WI38 (cell line): ENCODE measurements around the gene SLC35F2.
"Not testable (repeated sequence)": the region's sequence is repeated elsewhere in the genome, so short reads cannot be mapped to it uniquely, and the experiment has no call there.

Experiments
- H3K4me3 ChIP-seq: 2 replicates; pipeline ENCODE4 v1.5.1; 2011; ENCODE audit warnings: low read depth, mild to moderate bottlenecking, control low read depth, low read length
- TF ChIP-seq, protein P1 (sequence below): IDR thresholded peaks from 2 replicates; pipeline ENCODE4 v1.5.1; 2012; ENCODE audit warnings: low read depth, mild to moderate bottlenecking, control low read depth, low read length

The SLC35F2 gene

DNA sequence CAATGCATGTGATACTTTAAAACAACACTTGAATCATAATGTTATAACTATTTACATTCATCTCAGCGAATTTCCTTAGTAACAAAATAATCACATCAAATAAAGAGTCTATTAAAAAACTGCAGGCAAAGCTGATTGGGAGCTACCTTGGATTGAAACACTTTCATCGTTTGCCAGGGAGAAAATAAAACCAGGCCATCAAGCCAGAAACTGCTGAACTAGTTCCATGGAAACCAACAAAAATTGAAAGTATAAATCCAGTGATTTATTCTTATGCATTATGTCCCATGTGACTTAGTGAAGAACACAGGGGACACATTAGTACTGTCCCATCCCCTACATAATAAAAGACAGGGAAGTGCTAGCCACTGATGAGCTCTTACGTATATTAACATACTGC is 21.7 kb downstream of the SLC35F2 start:
- TF ChIP-seq, protein P1, sequence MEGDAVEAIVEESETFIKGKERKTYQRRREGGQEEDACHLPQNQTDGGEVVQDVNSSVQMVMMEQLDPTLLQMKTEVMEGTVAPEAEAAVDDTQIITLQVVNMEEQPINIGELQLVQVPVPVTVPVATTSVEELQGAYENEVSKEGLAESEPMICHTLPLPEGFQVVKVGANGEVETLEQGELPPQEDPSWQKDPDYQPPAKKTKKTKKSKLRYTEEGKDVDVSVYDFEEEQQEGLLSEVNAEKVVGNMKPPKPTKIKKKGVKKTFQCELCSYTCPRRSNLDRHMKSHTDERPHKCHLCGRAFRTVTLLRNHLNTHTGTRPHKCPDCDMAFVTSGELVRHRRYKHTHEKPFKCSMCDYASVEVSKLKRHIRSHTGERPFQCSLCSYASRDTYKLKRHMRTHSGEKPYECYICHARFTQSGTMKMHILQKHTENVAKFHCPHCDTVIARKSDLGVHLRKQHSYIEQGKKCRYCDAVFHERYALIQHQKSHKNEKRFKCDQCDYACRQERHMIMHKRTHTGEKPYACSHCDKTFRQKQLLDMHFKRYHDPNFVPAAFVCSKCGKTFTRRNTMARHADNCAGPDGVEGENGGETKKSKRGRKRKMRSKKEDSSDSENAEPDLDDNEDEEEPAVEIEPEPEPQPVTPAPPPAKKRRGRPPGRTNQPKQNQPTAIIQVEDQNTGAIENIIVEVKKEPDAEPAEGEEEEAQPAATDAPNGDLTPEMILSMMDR: no peak

DNA sequence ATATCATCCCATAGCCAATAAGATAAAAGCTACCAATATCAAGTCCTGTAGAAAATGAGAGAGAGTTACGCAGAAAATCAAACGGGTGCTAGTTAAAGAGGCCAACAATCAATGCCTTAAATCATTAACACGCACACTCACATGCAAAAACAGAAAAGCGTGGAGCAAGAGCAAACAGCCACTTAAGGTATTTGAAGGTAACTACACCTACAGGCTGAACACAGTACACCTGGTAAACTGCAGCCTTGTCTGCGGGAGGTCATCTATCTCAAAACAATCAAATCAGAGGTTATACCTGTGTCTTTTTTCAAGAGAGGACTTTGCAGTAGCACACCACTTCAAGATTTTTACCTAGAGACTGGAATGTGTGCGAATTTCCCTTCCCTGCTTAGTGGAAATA is 23.6 kb downstream of the SLC35F2 start:
- TF ChIP-seq, protein P1: no peak
- H3K4me3 ChIP-seq: no peak overlapping the region

More for the DNA sequence above, 21.7 kb downstream of the SLC35F2 start:
- no peak overlapping the region for H3K4me3 ChIP-seq

DNA sequence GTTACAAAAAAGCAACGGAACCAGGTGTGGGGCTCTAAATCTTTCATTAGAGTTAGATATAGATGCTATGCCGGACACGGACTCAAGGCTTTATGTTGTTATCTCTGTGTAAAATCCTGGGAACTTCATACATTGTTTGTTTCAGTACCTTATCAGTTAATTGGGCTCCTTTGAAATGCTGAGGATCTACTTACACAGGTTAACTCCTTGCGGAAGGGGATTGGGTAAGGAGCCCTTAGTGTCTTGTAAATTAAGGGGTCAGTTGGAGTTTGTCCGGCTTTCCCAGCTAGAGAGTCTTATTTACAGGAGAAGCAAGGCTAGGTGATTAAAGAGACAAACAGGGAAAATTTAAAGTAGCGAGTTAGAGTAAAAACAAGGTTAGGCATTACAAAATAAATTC is 24.7 kb downstream of the SLC35F2 start:
- not testable (repeated sequence) for H3K4me3 ChIP-seq

DNA sequence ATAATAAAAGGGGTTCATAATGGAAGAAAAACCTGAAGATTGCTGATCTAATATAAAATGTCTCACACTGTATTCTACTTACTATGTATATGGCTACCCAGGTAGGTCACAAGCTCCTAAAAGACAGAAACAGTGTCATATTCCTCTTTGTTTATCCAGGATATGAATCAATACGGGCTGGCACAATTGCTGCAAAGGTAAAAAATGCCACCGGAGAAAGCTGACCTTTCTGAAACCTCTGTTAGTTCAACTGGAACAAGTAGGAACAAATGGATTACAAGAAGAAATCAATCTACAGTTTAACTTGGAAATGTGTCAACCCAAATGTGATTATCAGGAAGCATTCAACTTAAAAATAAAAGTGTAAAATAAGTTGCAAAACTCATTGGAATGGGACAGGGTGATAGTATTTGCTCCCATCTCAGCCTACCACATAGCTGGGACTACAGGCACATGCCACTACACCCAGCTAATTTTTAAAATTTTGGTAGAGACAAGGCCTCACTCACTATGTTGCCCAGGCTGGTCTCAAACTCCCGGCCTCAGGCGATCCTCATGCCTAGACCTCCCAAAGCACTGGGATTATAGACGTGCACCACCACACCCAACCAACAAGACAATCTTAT is 27.6 kb downstream of the SLC35F2 start:
- TF ChIP-seq, protein P1: no peak
- no peak overlapping the region for H3K4me3 ChIP-seq

DNA sequence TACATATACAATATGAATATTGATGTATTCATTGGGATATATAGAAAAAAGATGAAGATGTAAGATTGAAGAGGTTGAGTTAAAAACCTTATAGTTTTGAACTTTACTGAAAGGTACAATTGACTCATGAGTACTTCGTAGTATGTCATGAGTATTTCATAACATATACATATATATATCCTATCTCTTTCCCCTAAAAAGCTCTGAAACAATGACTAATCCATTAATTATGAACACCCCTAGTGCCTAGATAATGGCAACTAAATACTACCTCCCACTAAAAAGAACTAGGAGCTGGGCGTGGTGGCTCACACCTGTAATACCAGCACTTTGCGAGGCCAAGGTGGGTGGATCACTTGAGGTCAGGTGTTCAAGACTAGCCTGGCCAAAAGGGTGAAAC is 31.5 kb downstream of the SLC35F2 start:
- no peak overlapping the region for H3K4me3 ChIP-seq
- TF ChIP-seq, protein P1: no peak

DNA sequence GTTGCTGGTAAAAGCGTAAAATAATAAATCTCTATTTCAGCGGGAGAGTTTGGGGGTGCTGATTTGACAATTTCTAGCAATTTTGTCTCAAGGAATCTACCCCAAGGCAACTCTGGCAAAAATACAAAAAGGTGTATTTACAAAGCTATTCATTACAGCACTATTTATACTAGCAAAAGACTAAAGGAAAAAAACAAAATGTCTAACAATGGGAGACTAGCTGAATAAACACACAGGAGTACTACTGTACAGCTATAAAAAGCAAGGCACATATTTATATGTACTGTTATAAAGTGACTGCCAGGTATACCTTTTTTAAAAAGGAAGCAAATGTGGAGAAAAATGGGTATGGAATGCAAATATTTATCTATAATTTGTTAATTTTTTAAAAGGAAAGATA is 32.7 kb downstream of the SLC35F2 start:
- TF ChIP-seq, protein P1: no peak
- H3K4me3 ChIP-seq: no peak overlapping the region

DNA sequence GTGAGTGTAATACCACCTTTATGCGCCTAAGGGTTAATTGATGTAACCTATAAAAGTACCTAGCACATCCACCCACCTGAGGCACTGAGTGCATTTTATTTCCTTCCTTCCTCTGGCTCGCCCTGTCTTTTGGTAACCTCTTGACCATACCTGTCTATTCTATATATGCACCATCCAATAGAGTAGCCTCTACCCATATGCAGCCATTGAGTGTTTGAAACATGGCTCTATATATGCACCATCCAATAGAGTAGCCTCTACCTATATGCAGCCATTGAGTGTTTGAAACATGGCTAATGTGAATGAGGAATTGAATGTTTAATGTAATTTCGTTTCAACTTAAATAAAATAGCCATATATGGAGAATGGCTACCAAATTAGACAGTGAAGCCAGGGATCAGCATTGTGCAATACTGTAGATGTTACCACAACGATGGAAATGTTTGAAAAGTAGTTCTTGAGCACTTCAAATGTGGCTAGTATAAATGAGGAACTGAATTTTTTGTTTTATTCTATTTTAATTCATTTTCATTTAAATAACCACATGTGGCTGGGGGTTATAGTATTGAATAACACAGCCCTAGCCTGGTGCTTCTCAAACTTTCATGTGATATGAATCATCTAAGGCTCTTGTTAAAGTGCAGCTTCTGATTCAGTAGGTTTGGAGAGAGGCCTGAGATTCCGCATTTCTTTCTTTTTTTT is 33.8 kb downstream of the SLC35F2 start:
- H3K4me3 ChIP-seq: no peak overlapping the region
- TF ChIP-seq, protein P1: no peak
